Neuronal stem cell (in vitro differentiated cells): ENCODE results near the gene WWOX.

Experiments
- DNase-seq: peaks from one replicate; pipeline ENCODE4 v3.0.0-alpha.2; 2013; ENCODE audit warnings: low spot score
- H2AFZ ChIP-seq: one replicate; pipeline ENCODE4 v1.6.1; 2013; ENCODE audit warnings: mild to moderate bottlenecking, low read length, inconsistent platforms
- H2AK5ac ChIP-seq: 2 replicates; pipeline ENCODE4 v1.6.1; 2013; ENCODE audit warnings: low read depth, mild to moderate bottlenecking, inconsistent platforms, low read length, moderate library complexity, mixed read lengths
- H2BK120ac ChIP-seq: 2 replicates; pipeline ENCODE4 v1.6.1; 2013; ENCODE audit warnings: low read depth, mild to moderate bottlenecking, inconsistent platforms, low read length, moderate library complexity, mixed read lengths
- H2BK12ac ChIP-seq: one replicate; pipeline ENCODE4 v1.6.1; 2013; ENCODE audit warnings: low read length, inconsistent platforms
- H2BK15ac ChIP-seq: 2 replicates; pipeline ENCODE4 v1.6.1; 2013; ENCODE audit warnings: mild to moderate bottlenecking, low read length, inconsistent platforms, mixed read lengths
- H2BK5ac ChIP-seq: one replicate; pipeline ENCODE4 v1.6.1; 2013; ENCODE audit warnings: inconsistent platforms, mild to moderate bottlenecking, low read length, moderate library complexity
- H3K14ac ChIP-seq: one replicate; pipeline ENCODE4 v1.6.1; 2013; ENCODE audit warnings: low read length, inconsistent platforms
- H3K18ac ChIP-seq: 2 replicates; pipeline ENCODE4 v1.6.1; 2013; ENCODE audit warnings: low read length, inconsistent platforms
- H3K23ac ChIP-seq: 2 replicates; pipeline ENCODE4 v1.6.1; 2013; ENCODE audit warnings: low read depth, mild to moderate bottlenecking, mixed read lengths, low read length, inconsistent platforms; ENCODE audit not compliant: poor library complexity
- H3K27ac ChIP-seq: replicated peaks from 3 replicates; pipeline ENCODE4 v1.5.1; 2013; ENCODE audit warnings: low read length, inconsistent platforms
- H3K27me3 ChIP-seq, 3 experiments: 2 replicates each; pipeline ENCODE4 v1.6.1; 2013; ENCODE audit warnings: low read length in 3 of 3, mild to moderate bottlenecking in 2 of 3, inconsistent platforms in 1 of 3, low read depth in 1 of 3, mixed read lengths in 1 of 3, moderate library complexity in 1 of 3; ENCODE audit not compliant: control insufficient read depth in 3 of 3, insufficient read depth in 3 of 3
- H3K36me3 ChIP-seq, 2 donors: replicated peaks in 1 of 2; 2 replicates each; pipeline ENCODE4 v1.6.1; 2013; ENCODE audit warnings: low read length in 2 of 2; ENCODE audit not compliant: control insufficient read depth in 2 of 2, insufficient read depth in 2 of 2
- H3K4ac ChIP-seq: 2 replicates; pipeline ENCODE4 v1.6.1; 2013; ENCODE audit warnings: inconsistent platforms, mild to moderate bottlenecking, low read length, moderate library complexity
- H3K4me1 ChIP-seq, 2 donors: 1 replicate in 1 of 2; 2 replicates in 1 of 2; pipeline ENCODE4 v1.6.1; 2013; ENCODE audit warnings: low read length in 2 of 2, low read depth in 1 of 2; ENCODE audit not compliant: control insufficient read depth in 2 of 2, insufficient read depth in 1 of 2
- H3K4me2 ChIP-seq: one replicate; pipeline ENCODE4 v1.6.1; 2013; ENCODE audit warnings: mild to moderate bottlenecking, low read length, inconsistent platforms; ENCODE audit not compliant: insufficient read depth, poor library complexity, severe bottlenecking
- H3K4me3 ChIP-seq, 2 donors: 2 replicates each; pipeline ENCODE4 v1.5.1; 2013; ENCODE audit warnings: low read length in 2 of 2, mild to moderate bottlenecking in 2 of 2, inconsistent platforms in 1 of 2, moderate library complexity in 1 of 2
- H3K79me1 ChIP-seq: one replicate; pipeline ENCODE4 v1.6.1; 2013; ENCODE audit warnings: low read depth, mild to moderate bottlenecking, inconsistent platforms, low read length, moderate library complexity
- H3K9ac ChIP-seq: one replicate; pipeline ENCODE4 v1.6.1; 2013; ENCODE audit warnings: mild to moderate bottlenecking, low read depth, low read length, inconsistent platforms; ENCODE audit not compliant: poor library complexity
- H3K9me3 ChIP-seq, 2 donors: replicated peaks in 1 of 2; 2 replicates each; pipeline versions ENCODE3 to v1.6.1; 2013; ENCODE audit warnings: low read length in 2 of 2, mild to moderate bottlenecking in 2 of 2, inconsistent platforms in 1 of 2, low read depth in 1 of 2, mixed read lengths in 1 of 2, moderate library complexity in 1 of 2; ENCODE audit not compliant: control insufficient read depth in 2 of 2, insufficient read depth in 1 of 2
- H4K8ac ChIP-seq: one replicate; pipeline ENCODE4 v1.6.1; 2013; ENCODE audit warnings: low read depth, mild to moderate bottlenecking, inconsistent platforms, low read length, moderate library complexity
- H4K91ac ChIP-seq: one replicate; pipeline ENCODE4 v1.6.1; 2013; ENCODE audit warnings: low read length, low read depth, mild to moderate bottlenecking, inconsistent platforms; ENCODE audit not compliant: poor library complexity
- whole genome bisulfite sequencing, 2 donors: extraction: QIAGEN DNeasy Blood & Tissue Kit; methylation state at CpG; one replicate each; pipeline ENCODE4 v1.1.7; 2013; ENCODE audit warnings: missing lambda C conversion rate in 2 of 2, mixed read lengths in 1 of 2; ENCODE audit not compliant: insufficient read length in 2 of 2, insufficient replicate concordance in 1 of 2; ENCODE audit errors: extremely low coverage in 2 of 2; 5-methylcytosine and 5-hydroxymethylcytosine counted together

Gene WWOX

DNA sequence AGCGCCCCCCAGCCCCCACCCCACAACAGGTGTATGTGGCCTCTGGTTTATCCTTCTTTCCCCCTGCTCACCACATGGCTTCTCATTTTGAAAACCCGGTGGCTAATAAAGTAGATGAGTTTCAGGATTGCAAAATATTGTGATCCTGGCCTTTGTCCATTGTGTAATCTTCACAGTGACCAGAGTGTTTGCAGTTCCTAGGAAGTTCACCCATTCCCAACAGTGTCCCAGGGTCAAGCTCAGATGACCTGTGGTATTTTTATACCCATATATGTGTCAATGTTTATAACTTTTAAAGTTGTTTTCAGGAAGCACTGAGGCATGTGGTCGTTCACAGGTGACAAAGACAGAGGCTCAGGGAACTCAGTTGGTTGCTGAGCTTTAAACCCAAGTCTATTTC lies 721.9 kb downstream of the WWOX start:
- Histone ChIP-seq H3K4me1 (peaks cover 4 to 6% of the 10 kb centered on the region in 2 donors), H2BK120ac (no peak overlapping the region), H4K8ac (no peak overlapping the region), H3K4ac (no peak overlapping the region), H2AK5ac (no peak overlapping the region), H3K14ac (no peak overlapping the region), H3K9me3 (peaks cover 0 to 2% of the 10 kb centered on the region in 2 donors), H3K27me3 (no peaks in the 10 kb centered on the region), H3K4me2 (no peak overlapping the region), H3K4me3 (no peak overlapping the region), H2AFZ (no peak overlapping the region), H3K79me1 (no peaks in the 10 kb centered on the region), H2BK15ac (no peak overlapping the region), H2BK5ac (no peak overlapping the region), H3K23ac (no peak overlapping the region), H4K91ac (no peak overlapping the region), H3K36me3 (no peaks in the 10 kb centered on the region), H3K18ac (no peak overlapping the region), H3K27ac (no peak overlapping the region), H2BK12ac (no peak overlapping the region), H3K9ac (no peak overlapping the region)
- DNase-seq = no peak
- WGBS, 2 donors = no CpG with 5 or more reads among the region's 3 CpGs

DNA sequence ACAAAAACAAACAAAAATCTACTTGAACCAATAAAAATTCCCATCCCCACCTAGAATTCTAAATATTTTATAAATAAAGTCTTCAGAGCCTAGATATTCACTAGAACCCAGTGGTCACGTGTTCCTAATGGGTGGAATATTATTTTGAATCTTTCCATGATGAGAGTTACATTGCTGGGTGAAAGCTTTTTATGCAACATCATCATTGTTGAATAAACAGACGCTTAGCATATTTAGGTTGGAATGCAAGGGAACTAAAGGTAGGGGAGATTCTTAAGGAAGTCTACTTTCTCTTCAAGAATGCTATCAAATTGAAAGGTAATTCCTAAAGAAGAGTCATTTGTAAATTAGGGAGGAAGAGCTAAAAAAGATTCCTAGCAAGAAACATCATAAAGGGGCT lies 723.1 kb downstream of the WWOX start:
- peaks cover 0 to 2% of the 10 kb centered on the region in 2 donors for H3K9me3 ChIP-seq
- no peak overlapping the region for H2AK5ac ChIP-seq
- no peak overlapping the region for H3K4me3 ChIP-seq
- no peak overlapping the region for H3K4me2 ChIP-seq
- H2BK12ac ChIP-seq = no peak overlapping the region
- no peaks in the 10 kb centered on the region for H3K79me1 ChIP-seq
- H3K14ac ChIP-seq = no peak overlapping the region
- H3K4me1 ChIP-seq = peaks cover 4 to 6% of the 10 kb centered on the region in 2 donors
- H3K27me3 ChIP-seq = no peaks in the 10 kb centered on the region
- H3K36me3 ChIP-seq = no peaks in the 10 kb centered on the region
- H3K9ac ChIP-seq = no peak overlapping the region
- DNase-seq = no peak
- H3K27ac ChIP-seq = no peak overlapping the region
- H4K91ac ChIP-seq = no peak overlapping the region
- no peak overlapping the region for H3K18ac ChIP-seq
- H3K4ac ChIP-seq = no peak overlapping the region
- no peak overlapping the region for H4K8ac ChIP-seq
- H3K23ac ChIP-seq = no peak overlapping the region
- H2BK15ac ChIP-seq = no peak overlapping the region
- H2BK5ac ChIP-seq = no peak overlapping the region
- WGBS, 2 donors = no CpG with 5 or more reads among the region's 2 CpGs
- no peak overlapping the region for H2AFZ ChIP-seq
- no peak overlapping the region for H2BK120ac ChIP-seq

GRCh38 chr16:78823027-78823426 lies 723.6 kb downstream of the WWOX start:
- Histone ChIP-seq H2BK15ac (no peak overlapping the region), H2BK120ac (no peak overlapping the region), H3K27ac (no peak overlapping the region), H2BK12ac (no peak overlapping the region), H3K14ac (no peak overlapping the region), H3K9ac (no peak overlapping the region), H2BK5ac (no peak overlapping the region), H2AK5ac (no peak overlapping the region), H3K18ac (no peak overlapping the region), H4K8ac (no peak overlapping the region), H3K4me2 (no peak overlapping the region), H2AFZ (no peak overlapping the region), H3K27me3 (no peaks in the 10 kb centered on the region), H3K9me3 (peaks cover 0 to 2% of the 10 kb centered on the region in 2 donors), H3K4ac (no peak overlapping the region), H4K91ac (no peak overlapping the region), H3K23ac (no peak overlapping the region), H3K4me1 (peaks cover 3 to 4% of the 10 kb centered on the region in 2 donors), H3K36me3 (no peaks in the 10 kb centered on the region), H3K79me1 (no peaks in the 10 kb centered on the region), H3K4me3 (no peak overlapping the region)
- WGBS, 2 donors = no CpG with 5 or more reads among the region's 6 CpGs
- DNase-seq = no peak

- H4K8ac ChIP-seq = no peak overlapping the region
- no peak for DNase-seq
- H3K27ac ChIP-seq = no peak overlapping the region
- H3K27me3 ChIP-seq = no peaks in the 10 kb centered on the region
- no peak overlapping the region for H3K14ac ChIP-seq
- no peak overlapping the region for H3K4ac ChIP-seq
- H2BK12ac ChIP-seq = no peak overlapping the region
- H2BK5ac ChIP-seq = no peak overlapping the region
- no peak overlapping the region for H2BK120ac ChIP-seq
- no peak overlapping the region for H3K4me3 ChIP-seq
- no peak overlapping the region for H2AFZ ChIP-seq
- no peaks in the 10 kb centered on the region for H3K36me3 ChIP-seq
- no peaks in the 10 kb centered on the region for H3K4me1 ChIP-seq
- no peaks in the 10 kb centered on the region for H3K9me3 ChIP-seq
- H3K23ac ChIP-seq = no peak overlapping the region
- no peak overlapping the region for H3K4me2 ChIP-seq
- H3K79me1 ChIP-seq = no peaks in the 10 kb centered on the region
- H2AK5ac ChIP-seq = no peak overlapping the region
- no CpG with 5 or more reads among the region's 1 CpG for WGBS, 2 donors
- H3K18ac ChIP-seq = no peak overlapping the region
- H4K91ac ChIP-seq = no peak overlapping the region
- no peak overlapping the region for H3K9ac ChIP-seq
- no peak overlapping the region for H2BK15ac ChIP-seq
Observed at GRCh38 chr16:78829280-78829679, 729.8 kb downstream of the WWOX start.
